HG03520 (cell line): Measurements from ENCODE around the gene FBXL7.

Experiments used
- ATAC-seq: cut with Tn5 transposase; IDR thresholded peaks from one replicate; pipeline ENCODE4 v1.9.1; 2021; ENCODE audit warnings: mild to moderate bottlenecking, moderate library complexity; ENCODE audit not compliant: unreplicated experiment

FBXL7 gene

DNA sequence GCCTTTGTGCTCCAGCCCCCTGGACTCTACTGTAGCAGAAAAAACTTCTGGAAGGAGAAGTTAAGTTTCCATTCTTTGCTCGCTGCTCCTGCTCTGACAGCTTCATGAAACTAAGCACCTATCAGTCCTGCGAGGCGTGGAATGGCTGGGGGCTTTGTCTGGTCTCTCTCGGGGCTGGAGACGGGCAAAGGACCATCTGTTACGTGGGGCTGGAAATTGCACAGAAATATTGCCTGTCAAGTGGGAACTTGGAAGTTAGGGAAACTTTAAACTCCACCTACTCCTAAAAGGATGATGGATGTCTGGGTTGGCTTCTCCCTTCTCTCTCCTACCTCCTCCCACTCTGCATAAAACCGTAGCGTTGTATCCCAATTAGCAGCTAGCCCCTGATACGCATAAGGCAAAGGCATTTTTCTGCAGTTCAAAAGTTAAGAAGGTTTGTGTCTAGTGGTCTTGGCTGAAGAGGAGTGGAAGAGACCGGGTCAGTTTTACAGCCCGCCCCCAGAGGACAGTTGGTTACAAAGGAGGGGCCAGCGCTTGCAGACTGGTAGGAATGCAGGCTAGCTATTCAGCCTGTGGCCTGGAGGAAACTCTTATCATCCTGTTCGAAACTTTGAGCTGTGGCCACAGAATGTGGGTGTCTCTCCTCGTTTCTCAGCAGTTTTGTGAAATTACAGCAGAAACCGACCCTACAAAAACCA lies 1.3 kb downstream of the FBXL7 start:
- ATAC-seq: no peak

DNA sequence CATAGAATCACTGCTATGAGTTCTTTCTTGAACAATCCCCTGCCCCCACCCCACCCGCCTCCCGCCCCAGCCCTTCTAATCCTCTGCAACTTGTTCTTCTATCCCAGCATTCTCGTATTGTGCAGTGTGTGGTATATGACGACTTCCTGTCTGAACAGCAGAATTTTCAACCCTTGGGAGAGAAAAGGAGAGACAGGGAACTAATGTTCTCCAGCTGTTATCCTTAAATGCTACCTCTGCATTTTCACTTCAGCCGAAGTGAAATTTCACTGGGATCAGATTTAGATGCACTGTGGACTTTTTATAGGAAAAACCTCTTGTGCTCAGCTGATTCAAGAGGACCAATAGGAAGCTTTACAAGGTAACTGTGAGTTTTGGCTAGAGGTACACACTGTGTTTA lies 2.2 kb downstream of the FBXL7 start:
- ATAC-seq: no peak

DNA sequence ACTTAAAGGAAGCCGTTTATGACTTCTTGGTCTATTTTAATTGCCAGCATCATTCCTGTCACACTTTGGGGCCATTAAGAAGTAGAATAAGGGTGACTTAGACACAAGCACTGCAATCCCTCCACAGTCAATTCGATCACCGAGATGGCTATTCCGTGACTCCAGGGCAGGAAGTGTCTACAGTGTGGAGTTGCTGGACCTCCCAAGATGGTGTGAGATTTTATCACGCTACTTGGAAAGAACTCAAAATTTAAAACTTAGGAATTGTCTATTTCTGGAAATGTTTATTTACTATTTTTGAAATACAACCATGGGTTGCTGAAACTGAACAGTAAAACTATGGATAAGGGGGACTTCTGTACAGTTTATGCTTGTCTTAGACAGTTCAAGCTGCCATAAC lies 6.2 kb downstream of the FBXL7 start:
- ATAC-seq: no peak

DNA sequence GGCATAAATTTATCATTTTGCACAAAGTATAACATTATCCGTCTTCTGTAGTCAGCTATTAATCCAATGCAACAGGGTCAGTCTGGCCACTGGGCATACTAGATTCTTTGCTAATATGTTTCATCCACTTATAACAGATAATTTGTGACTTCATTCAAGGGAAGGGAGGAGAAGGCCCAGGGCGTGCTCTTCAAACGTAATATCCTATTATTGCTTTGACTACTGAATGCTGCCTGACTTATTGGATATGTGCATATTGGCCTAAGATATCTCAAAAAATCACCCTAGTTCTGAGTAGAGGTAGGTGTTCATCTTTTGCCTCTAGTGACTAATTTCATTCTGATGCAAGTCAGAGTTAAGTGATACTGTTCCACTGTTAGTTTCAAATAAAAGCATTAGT lies 6.9 kb downstream of the FBXL7 start:
- ATAC-seq: no peak

DNA sequence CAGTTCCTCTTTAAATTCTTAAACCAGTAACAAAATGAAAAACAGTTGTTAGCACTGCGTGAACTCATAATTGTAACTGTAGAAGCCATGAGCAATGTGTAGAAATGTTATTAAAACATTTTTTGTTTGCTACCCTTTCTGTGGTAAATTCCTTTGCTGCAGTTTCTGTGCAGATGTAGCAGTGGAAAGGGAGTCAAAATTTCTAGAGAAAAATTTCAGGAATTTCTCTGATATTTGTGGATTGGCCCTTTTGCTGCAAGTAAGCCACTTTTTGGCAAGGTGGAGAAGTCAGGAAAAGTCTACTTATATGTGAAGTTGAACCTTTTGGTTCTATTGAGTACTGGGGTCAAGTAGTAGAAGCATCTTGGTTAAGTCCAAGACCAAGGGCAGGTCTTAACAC lies 10.1 kb downstream of the FBXL7 start:
- ATAC-seq: no peak

DNA sequence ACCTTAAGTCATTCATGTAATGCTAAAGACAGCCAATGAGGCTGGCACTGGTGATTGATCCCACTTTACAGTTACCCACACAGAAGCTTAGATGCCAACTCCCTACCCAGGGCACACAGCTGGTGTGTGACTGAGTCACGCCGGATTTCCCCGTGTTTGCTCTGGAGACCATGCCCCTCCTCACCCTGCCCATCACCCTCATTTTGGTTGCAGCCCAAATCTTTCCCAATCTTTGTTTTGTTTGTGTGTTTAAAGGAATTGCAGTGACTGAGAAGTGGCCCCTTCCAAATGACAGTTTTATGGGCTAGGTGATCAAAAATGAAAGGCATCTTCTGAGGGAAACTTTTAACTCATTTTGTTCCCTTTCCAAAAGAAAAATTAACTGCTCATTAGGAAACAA lies 10.9 kb downstream of the FBXL7 start:
- no peak for ATAC-seq

DNA sequence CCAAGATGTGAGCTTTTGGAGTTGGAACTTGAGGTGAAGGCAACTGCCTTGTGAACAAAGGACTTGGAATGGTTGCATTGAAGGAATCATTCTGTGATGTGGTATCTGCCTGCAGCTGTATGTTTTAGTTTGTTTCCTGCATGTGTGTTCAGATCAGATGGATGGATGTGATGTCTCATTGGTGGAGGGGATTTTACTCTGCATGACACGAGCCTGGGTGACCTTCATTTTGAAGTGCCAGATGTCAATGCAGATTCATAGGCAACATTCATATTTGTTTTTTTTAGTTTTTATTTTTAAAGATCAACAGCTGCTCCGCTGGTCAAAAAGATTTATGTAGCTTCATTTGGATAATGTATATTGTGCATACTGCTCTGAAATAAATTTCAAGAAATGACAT lies 13.5 kb downstream of the FBXL7 start:
- no peak for ATAC-seq

DNA sequence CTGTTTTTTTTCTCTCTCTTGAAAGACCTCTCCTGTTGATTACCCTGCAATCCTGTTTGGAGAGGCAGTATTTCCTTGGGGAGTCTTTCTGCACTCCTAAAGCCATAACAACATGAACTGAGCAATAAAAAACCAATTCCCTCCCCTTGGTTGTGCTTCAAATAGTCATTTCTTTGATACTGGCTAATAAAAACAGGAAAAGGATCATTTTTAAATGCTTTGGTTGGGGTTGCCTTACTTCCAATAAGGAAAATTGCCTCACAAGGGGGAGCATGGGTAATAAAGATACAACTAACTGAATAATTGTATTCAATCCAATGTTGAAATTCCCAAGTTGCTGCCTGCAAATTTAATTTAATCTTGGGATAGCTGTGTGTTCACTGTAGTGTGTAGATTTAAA lies 13.9 kb downstream of the FBXL7 start:
- ATAC-seq: no peak

DNA sequence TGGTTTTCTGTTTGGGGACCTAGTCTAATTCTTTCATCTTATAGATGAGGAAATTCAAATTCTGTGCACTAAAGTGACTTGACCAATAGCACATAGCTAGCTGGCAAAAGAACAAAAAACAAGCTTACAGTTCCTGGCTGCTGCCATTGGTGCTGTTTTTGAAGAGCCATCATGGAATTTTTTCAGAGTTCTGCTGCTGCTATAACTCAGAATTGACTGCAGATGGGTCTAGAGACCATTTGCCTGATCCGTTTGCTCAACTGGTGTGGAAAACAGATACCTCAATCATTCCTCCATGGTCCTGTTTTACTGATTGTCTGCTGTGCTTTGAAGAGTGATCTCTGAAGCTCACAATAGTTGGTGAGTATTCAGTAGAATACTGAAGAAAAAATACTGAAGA lies 15.2 kb downstream of the FBXL7 start:
- no peak for ATAC-seq

DNA sequence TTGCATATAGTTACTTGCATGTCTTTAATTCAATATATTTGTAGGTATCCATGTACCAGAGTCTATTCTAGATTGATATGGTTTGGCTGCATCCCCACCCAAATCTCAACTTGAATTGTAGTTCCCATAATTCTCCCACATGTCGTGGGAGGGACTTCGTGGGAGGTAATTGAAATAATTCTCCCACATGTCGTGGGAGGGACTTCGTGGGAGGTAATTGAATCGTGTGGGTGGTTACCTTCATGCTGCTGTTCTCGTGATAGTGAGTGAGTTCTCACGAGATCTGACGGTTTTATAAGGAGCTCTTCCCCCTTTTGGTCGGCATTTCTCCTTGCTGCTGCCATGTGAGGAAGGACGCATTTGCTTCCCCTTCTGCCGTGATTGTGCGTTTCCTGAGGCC lies 16.5 kb downstream of the FBXL7 start:
- no peak for ATAC-seq

DNA sequence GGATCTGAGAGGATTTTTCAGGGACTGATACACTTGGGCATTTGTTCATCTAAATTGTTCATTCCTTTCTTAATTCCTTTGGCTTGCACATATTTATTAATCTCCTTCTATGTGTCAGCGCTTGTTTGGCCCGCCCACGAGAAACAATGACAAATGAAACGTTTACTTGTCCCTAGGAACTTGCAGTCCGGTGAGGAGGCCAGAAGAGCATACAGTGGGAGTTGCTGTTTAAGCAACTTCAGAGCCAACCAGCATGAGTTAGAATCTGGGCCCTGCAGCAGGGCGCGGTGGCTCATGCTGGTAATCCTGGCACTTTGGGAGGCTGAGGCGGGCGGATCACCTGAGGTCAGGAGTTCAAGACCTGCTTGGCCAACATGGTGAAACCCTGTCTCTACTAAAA lies 18.8 kb downstream of the FBXL7 start:
- ATAC-seq: no peak

DNA sequence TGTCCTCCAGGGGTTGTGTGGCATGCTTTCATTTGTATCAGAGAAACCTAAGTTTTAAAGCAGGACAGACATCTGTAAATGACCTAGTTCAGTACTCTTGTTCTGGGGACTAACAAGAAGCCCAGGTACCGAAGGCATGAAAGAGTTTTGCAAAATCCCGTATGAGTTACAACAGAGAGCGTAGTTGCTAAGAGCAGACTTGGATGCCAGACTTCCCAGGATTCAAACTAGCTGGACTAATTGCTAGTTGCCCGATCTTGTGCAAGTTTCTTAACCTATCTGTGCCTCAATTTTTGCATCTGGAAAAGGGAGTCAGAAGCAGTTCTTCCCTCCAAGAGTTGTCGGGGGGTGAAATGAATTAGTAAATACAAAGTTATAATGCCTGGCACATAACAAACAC lies 20.9 kb downstream of the FBXL7 start:
- no peak for ATAC-seq

DNA sequence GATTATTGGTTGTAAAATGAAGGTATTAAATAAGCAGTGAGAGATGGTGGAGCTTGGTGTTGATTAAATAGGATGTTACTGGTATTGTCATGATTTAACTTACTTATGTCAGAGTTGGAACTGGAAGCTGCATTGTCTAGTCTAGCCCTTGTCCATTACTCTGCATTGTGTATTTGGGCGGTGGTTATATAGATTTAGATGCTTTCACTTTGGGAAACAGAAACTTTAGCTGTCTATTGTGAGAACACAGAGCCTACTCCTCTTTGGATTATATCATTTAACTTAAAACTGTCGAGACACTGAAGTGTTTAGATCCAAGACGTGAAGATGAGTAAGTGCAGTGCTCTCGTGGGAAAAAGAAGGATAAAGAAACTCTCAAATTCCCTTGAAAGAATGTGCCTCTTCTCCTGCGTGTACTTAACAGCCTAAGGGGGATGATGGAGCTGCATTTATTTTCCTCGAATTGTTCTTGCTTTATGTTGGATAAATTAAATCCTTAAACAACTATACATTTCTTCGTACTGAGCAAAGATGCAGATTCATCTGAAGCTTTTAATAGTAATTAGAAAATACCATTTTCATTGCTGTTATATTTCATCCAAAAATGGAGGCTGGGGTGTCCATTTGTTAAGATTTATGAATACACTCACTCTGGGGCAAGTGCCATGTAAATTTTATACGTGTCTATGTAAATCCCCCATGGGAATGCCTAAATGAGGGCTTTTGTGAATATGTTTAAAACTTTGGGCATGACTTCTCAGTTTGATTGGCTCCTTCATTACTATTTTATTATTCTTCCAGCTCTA lies 21.6 kb downstream of the FBXL7 start:
- no peak for ATAC-seq

DNA sequence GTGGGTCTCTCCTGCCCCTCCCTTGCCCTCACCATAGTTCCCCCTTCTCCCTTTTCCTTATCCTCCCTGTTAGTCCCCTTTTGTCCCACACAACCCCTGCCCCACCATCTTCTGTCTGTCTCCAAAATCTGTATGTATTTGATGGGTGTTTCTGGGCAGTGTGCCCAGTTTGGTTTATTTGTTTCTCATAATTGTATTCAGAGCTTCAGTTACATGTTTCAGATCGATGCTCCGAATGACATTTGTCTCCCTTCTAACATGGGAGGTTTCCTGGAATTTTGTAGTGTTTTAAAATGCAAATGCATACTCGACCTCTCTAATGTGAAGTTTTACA lies 22.2 kb downstream of the FBXL7 start:
- no peak for ATAC-seq

DNA sequence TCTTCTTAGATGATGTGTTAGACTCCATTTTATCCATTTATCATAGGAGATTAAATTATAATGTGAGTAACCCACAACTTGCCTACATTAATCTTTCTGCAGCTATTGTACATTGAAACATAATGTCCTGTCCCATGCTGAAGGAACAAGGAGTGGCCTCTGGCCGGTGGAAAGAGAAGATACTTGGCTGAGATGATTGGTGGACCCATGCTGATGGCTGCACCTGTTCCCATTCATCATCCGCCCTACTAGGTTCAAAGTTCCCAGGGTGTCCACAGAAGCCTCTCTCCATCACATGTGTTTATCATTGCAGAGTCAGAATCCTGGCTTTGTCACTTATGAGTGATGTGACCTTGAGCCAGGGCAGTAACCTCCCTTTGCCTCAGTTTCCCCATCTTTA lies 24.7 kb downstream of the FBXL7 start:
- ATAC-seq: no peak

DNA sequence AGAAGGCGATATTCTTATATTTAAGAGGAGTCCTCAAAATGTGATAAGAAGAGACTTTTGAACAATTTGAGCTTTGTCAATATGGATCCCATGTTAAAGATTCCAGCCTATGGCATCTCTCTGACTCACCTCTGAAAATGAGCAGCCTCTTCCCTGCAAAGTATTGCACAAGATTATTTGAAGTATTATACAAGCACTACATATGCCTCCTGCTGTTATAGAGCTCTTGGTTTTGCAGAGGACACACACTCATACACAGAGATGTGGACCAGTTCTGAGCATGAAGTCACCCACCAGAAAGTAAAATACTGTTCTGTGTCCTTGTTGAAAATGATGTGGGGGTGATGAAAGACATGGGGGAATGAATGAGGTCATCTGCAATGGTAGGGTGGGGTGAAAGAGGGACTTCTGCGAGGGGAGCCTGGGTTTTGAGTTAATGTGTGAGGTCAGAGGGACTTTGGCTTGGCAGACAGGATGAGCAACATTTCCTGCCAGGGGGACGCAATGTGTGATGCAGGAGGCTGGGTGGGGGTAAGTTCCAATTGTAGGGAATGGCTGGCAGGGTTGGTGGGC lies 25.8 kb downstream of the FBXL7 start:
- ATAC-seq: no peak

DNA sequence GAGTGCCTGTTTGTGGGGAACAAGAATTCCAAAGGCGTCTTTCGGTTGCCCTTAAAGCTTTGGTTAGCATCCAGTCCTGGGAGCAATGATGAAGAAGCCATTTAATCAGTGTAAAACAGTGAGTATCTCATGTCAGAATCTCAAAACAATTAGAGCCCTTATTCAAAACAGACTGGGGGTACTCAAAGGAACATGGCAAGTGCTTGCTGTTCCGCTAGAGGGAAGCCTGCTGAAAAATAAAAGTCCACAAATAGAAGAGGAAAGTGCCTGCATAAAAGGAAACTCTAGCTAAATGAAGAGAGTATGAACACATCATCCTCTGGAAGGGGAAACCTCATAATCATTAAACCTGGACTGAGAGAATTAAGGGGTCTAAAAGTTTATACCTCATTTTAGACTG lies 26.4 kb downstream of the FBXL7 start:
- ATAC-seq: no peak

DNA sequence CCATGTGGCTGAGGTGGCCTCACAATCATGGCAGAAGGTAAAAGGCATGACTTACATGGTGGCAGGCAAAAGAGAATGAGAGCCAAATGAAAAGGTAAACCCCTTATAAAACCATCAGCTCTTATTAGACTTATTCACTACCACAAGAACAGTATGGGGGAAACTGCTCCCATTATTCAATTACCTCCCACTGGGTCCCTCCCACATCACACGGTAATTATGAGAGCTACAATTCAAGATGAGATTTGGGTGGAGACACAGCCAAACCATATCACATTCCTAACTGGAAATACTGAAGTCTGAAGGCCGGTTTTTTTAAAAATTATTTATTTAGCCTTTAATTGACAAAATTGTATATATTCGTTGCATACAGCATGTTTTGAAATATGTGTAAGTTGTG lies 28.5 kb downstream of the FBXL7 start:
- no peak for ATAC-seq

DNA sequence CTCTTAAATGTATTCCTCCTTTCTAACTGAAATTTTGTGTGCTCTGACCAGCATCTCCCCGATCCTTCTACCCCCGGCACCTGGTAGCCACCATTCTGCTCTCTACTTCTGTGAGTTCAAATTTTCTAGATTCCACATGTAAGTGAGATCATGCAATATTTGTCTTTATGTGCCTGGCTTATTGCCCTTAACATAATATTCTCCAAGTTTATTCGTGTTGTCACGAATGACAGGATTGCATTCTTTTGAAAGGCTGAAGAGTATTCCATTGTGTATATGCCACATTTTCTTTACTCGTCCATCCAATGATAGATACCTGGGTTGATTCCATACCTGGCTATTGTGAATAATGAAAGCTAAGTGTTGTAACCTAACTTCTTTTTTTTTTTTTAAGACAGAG lies 29.0 kb downstream of the FBXL7 start:
- ATAC-seq: no peak

DNA sequence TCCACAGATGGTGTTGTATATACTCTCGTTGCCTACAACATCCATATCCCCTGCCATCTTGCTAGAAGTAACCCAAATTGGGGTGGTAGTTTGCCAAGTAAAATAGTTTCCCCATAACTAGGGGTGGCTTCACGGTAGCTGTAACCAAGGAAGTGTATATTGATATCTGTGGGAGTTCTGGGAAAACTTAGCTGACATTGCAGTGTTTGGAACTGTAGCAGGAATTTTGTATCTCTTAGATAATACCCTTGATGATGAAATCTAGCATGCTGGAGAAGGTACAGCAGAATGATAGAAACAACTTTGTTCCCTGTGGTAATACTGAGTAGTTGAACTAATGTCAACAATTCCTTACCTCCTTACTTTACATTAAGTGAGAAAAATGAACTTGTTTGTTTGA lies 29.8 kb downstream of the FBXL7 start:
- ATAC-seq: no peak

DNA sequence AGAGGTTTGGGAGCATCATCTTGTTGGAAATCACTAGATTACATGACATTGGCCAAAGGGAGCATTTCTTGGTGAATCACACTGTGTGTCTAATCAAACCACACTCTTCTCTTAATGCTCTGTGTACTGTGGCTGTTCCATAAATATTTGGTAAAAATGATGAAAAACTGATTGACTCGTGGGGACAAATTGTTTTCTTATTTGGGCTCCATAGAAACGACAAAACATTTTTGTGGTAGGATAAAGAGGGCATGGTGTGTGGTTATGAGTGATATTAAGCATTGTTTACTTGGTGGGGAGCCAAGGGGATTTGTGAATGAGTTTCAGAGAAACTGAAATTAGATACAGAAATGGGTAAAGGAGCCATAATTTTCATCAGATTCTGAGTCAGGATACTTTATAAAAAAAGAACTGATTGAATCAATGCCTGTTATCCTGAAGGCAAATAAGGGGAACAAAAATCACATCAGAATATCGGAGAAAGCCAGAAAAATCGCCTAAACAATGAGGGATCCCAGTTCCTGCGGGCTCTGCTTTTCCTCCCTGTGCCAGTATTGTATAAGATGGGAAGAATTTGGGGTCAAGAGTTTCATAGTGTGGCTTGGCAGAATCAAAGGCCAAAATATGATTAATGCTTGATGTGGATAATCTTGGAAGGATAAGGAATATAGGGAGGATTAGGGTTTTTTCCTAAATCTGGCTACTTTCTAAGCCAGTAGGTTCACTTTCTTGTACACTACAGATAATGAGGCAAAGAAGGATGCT lies 33.3 kb downstream of the FBXL7 start:
- ATAC-seq: no peak

DNA sequence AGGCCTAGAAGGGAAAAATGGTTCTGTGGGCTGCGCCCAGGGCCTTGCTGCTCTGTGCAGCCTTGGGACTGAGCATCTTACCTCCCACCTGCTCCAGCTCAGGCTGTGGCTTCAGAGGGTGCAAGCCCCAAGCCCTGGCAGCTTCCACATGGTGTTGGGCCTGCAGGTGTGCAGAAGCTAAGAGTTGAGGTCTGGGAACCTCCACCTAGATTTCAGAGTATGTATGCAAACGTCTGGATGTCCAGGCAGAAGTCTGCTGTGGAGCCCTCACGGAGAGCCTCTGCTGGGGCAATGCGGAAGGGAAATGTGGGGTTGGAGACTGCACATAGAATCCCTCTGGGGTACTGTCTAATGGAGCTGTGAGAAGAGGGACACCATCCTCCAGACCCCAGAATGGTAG lies 36.0 kb downstream of the FBXL7 start:
- no peak for ATAC-seq
